Esophagus muscularis mucosa (tissue), 4 donors: Measurements from ENCODE around the gene C3orf62.
A peak's percentile ranks its signal among the peaks of the same experiment; 100 is the strongest.

Experiments
- EP300 ChIP-seq: sonication (generic); formaldehyde crosslinking; IDR thresholded peaks from one replicate; pipeline ENCODE4 v1.6.1; 2017; ENCODE audit warnings: antibody characterized with exemption
- POLR2A ChIP-seq: fragments of 450-650 bp; IDR thresholded peaks from one replicate; pipeline ENCODE4 v1.6.1; 2017; ENCODE audit warnings: antibody characterized with exemption, moderate library complexity, mild to moderate bottlenecking, low read depth
- POLR2AphosphoS5 ChIP-seq, 2 donors: sonication (generic); formaldehyde crosslinking; IDR thresholded peaks; one replicate each; pipeline ENCODE4 v1.6.1; 2017; ENCODE audit warnings: antibody characterized with exemption in 2 of 2
- TF ChIP-seq, protein P1 (sequence below), 3 experiments: fragments of 200-600 bp in 2 of 3; fragments of 450-650 bp in 1 of 3; sonication (generic) in 2 of 3; IDR thresholded peaks; one replicate each; pipeline ENCODE4 v1.5.1; 2017 to 2019; ENCODE audit warnings: antibody characterized with exemption in 3 of 3, mild to moderate bottlenecking in 2 of 3, moderate library complexity in 1 of 3

- TF ChIP-seq POLR2AphosphoS5 (IDR thresholded peaks at IDR 0.05) (peak in 1 of 2 donors; percentile 50), POLR2A (no peak), EP300 (no peak)
- TF ChIP-seq, protein P1, sequence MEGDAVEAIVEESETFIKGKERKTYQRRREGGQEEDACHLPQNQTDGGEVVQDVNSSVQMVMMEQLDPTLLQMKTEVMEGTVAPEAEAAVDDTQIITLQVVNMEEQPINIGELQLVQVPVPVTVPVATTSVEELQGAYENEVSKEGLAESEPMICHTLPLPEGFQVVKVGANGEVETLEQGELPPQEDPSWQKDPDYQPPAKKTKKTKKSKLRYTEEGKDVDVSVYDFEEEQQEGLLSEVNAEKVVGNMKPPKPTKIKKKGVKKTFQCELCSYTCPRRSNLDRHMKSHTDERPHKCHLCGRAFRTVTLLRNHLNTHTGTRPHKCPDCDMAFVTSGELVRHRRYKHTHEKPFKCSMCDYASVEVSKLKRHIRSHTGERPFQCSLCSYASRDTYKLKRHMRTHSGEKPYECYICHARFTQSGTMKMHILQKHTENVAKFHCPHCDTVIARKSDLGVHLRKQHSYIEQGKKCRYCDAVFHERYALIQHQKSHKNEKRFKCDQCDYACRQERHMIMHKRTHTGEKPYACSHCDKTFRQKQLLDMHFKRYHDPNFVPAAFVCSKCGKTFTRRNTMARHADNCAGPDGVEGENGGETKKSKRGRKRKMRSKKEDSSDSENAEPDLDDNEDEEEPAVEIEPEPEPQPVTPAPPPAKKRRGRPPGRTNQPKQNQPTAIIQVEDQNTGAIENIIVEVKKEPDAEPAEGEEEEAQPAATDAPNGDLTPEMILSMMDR (IDR thresholded peaks at IDR 0.05) = no peak
Observed at GRCh38 chr3:49255112-49255511, 21.9 kb downstream of the C3orf62 start.
